Activated T-helper 17 cell treated with anti-CD3 and anti-CD28 coated beads, Interleukin-2, amount 50 U/mL, for 72 hours (primary cell): ENCODE measurements around the gene ZNF774. TPM values are rescaled to one million over a fixed set of nuclear protein-coding genes. Genes with fewer than 3 reads are reported as not detected.
A peak's percentile ranks its signal among the peaks of the same experiment; 100 is the strongest.
"Not testable (repeated sequence)": the region's sequence is repeated elsewhere in the genome, so short reads cannot be mapped to it uniquely, and the experiment has no call there.

Experiments
- ATAC-seq: fragments of 150-1000 bp; cut with Tn5 transposase; replicated peaks from 2 replicates; pipeline ENCODE4 v1.10.0; 2021; ENCODE audit warnings: mild to moderate bottlenecking, moderate library complexity
- H3K27ac Mint-ChIP-seq: one replicate; pipeline ENCODE4 v1.8.0; 2022; ENCODE audit warnings: mixed read lengths
- H3K27me3 Mint-ChIP-seq: one replicate; pipeline ENCODE4 v1.8.0; 2022; ENCODE audit warnings: mixed read lengths
- H3K36me3 Mint-ChIP-seq: one replicate; pipeline ENCODE4 v1.8.0; 2022; ENCODE audit warnings: low read depth, mild to moderate bottlenecking, mixed read lengths
- H3K4me1 Mint-ChIP-seq: one replicate; pipeline ENCODE4 v1.8.0; 2022; ENCODE audit warnings: mixed read lengths
- H3K4me3 Mint-ChIP-seq: one replicate; pipeline ENCODE4 v1.8.0; 2022; ENCODE audit warnings: mild to moderate bottlenecking, mixed read lengths
- H3K9me3 Mint-ChIP-seq: one replicate; pipeline ENCODE4 v1.8.0; 2022; ENCODE audit warnings: mixed read lengths
- total RNA-seq, 2 donors: library from RNA; stranded (reverse); gene quantifications; one replicate each; pipeline ENCODE4 v1.2.3, GENCODE V29; 2022

Gene ZNF774
- total RNA-seq, 2 donors from 2014 or later = 0.69 to 0.82 TPM

DNA sequence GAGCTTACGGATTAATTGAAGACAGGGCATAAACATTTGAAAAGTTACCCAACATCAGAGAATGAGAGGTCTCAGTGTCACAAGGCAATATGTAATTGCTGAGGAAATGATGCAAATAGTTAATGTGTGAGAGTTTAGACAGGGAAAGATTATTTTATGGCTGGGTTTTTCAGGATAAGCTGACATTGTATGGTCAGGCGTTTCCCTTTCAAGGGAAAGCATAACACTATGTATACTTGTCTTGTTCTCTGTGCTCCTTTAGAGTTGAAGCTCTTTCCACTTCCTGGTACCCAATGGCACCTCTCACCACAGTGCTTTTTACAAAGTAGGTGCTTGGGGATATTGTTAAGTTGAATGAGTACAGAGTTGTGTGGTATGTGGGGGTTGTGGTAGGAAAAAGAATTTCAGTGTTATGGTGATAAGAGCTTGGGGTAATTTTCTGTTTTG, 55.8 kb downstream of the ZNF774 start:
- H3K27ac Mint-ChIP-seq = peak overlapping the region; percentile 87
- H3K27me3 Mint-ChIP-seq = no peaks in the 10 kb centered on the region
- peak overlapping the region; percentile 57 for H3K4me3 Mint-ChIP-seq
- H3K4me1 Mint-ChIP-seq = peaks cover 46% of the 10 kb centered on the region
- peak; percentile 91 for ATAC-seq
- H3K36me3 Mint-ChIP-seq = peaks cover 43% of the 10 kb centered on the region
- no peaks in the 10 kb centered on the region for H3K9me3 Mint-ChIP-seq

DNA sequence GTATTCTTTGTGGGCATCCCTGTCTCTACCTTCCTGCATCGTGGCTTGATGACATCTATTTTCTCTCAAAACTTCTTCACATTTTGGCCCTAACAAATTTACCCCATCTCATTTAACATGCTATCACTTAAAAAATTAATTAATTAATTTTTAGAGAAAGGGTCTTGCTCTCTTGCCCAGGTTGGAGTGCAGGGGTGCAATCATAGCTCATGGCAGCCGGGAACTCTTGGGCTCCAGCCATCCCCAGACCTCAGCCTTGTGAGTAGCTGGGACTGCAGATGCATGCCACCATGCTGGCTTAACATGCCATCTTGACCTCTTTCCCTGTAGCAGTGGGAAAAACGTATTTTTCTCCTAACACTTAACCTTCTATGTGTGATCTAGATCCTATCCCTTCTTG, 56.6 kb downstream of the ZNF774 start:
- H3K4me3 Mint-ChIP-seq = peak overlapping the region; percentile 57
- peaks cover 41% of the 10 kb centered on the region for H3K36me3 Mint-ChIP-seq
- no peaks in the 10 kb centered on the region for H3K27me3 Mint-ChIP-seq
- H3K4me1 Mint-ChIP-seq = peaks cover 53% of the 10 kb centered on the region
- peak overlapping the region; percentile 87 for H3K27ac Mint-ChIP-seq
- no peaks in the 10 kb centered on the region for H3K9me3 Mint-ChIP-seq
- no peak for ATAC-seq

DNA sequence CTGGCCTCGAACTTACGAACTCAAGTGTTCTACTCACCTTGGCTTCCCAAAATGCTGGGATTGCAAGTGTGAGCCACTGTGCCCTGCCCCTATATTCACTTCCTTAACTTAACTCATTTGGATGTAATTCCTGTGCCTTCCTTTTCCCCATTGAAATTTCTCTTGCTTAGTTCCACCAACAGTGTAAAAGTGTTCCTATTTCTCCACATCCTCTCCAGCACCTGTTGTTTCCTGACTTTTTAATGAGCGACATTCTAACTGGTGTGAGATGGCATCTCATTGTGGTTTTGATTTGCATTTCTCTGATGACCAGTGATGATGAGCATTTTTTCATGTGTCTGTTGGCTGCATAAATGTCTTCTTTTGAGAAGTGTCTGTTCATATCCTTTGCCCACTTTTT, 57.5 kb downstream of the ZNF774 start:
- peaks cover 34% of the 10 kb centered on the region for H3K36me3 Mint-ChIP-seq
- not testable (repeated sequence) for H3K4me3 Mint-ChIP-seq
- peak overlapping the region; percentile 7 for H3K27ac Mint-ChIP-seq

DNA sequence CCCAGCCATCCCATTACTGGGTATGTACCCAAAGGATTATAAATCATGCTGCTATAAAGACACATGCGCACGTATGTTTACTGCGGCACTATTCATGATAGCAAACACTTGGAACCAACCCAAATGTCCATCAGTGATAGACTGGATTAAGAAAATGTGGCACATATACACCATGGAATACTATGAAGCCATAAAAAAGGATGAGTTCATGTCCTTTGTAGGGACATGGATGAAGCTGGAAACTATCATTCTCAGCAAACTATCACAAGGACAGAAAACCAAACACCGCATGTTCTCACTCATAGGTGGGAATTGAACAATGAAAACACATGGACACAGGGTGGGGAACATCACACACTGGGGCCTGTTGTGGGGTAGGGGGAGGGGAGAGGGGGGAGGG, 58.2 kb downstream of the ZNF774 start:
- H3K4me3 Mint-ChIP-seq, H3K27ac Mint-ChIP-seq, H3K9me3 Mint-ChIP-seq, H3K27me3 Mint-ChIP-seq, ATAC-seq: not testable (repeated sequence)
- peaks cover 58% of the 10 kb centered on the region for H3K4me1 Mint-ChIP-seq
- H3K36me3 Mint-ChIP-seq = peaks cover 36% of the 10 kb centered on the region

More for the DNA sequence above, 57.5 kb downstream of the ZNF774 start:
- ATAC-seq, H3K9me3 Mint-ChIP-seq, H3K27me3 Mint-ChIP-seq: not testable (repeated sequence)
- peaks cover 55% of the 10 kb centered on the region for H3K4me1 Mint-ChIP-seq

DNA sequence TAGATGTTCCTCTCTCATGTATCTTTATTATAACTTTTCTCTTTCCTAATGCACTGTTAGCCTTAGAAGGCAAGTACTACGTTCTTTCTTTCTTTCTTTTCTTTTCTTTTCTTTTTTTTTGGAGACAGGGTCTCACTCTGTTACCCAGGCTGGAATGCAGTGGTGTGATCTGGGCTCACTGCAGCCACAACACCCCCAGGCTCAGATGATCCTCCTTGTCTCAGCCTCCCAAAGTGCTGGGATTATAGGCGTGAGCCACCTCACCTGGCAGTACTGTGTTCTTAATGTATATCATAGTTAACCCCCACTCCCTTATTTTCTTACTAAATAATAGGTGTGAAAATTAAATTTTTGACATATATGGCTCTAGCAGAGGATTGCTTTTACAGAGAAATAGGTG, 59.1 kb downstream of the ZNF774 start:
- Mint-ChIP-seq H3K36me3 (peaks cover 43% of the 10 kb centered on the region), H3K27ac (peak overlapping the region; percentile 65), H3K27me3 (no peaks in the 10 kb centered on the region), H3K4me3 (no peak overlapping the region), H3K4me1 (peaks cover 60% of the 10 kb centered on the region), H3K9me3 (no peaks in the 10 kb centered on the region)
- ATAC-seq = no peak

Other genes with a start within 250 kb of the ZNF774 start
- gene IDH2, start 249.8 kb upstream of the ZNF774 start, total RNA-seq = 10 to 100 TPM; 53.5 to 75.6 TPM
- gene SEMA4B, start 151.0 kb upstream of the ZNF774 start, total RNA-seq = 10 to 100 TPM; 17.3 to 49.1 TPM
- gene CIB1, start 118.3 kb upstream of the ZNF774 start, total RNA-seq = 100 to 1,000 TPM; 128 to 163 TPM
- gene GDPGP1, start 118.1 kb upstream of the ZNF774 start, total RNA-seq = 1 to 10 TPM; 8.2 to 9.4 TPM
- 1 to 10 TPM in 1 of 2 donors, not detected in 1; 1.3 TPM for gene TTLL13, start 102.7 kb upstream of the ZNF774 start, total RNA-seq
- gene NGRN, start 86.6 kb upstream of the ZNF774 start, total RNA-seq = 10 to 100 TPM; 22.4 to 31.1 TPM
- gene IQGAP1, start 36.0 kb downstream of the ZNF774 start, total RNA-seq = 100 to 1,000 TPM; 224 TPM
- 10 to 100 TPM; 50.6 to 61.0 TPM for gene CRTC3, start 177.6 kb downstream of the ZNF774 start, total RNA-seq